Prostate gland (tissue), 2 donors: ENCODE results near the gene BAG5. TPM values are rescaled to one million over a fixed set of nuclear protein-coding genes. Genes with fewer than 3 reads are reported as not detected.

Experiments used
- DNase-seq: peaks from one replicate; pipeline ENCODE4 v3.0.0-alpha.2; 2019; ENCODE audit warnings: low spot score
- H3K27ac ChIP-seq, 2 donors: fragments of 200-600 bp; sonication (generic); 2 replicates each; pipeline ENCODE4 v1.5.1; 2017 to 2019
- H3K27me3 ChIP-seq: fragments of 200-600 bp; sonication (generic); replicated peaks from 2 replicates; pipeline ENCODE4 v1.5.1; 2019; ENCODE audit not compliant: insufficient read depth
- H3K36me3 ChIP-seq, 2 donors: fragments of 200-600 bp; sonication (generic); 1 replicate in 1 of 2; 2 replicates in 1 of 2; pipeline versions ENCODE4 v1.5.1 to v1.8.1; 2017 to 2019
- H3K4me1 ChIP-seq: fragments of 200-600 bp; sonication (generic); replicated peaks from 2 replicates; pipeline ENCODE4 v1.5.1; 2019
- H3K4me3 ChIP-seq, 2 donors: fragments of 200-600 bp; sonication (generic); 2 replicates each; pipeline ENCODE4 v1.5.1; 2017 to 2019
- H3K9me3 ChIP-seq: fragments of 200-600 bp; sonication (generic); 2 replicates; pipeline ENCODE4 v1.5.1; 2017
- POLR2A ChIP-seq: fragments of 450-650 bp; IDR thresholded peaks from one replicate; pipeline ENCODE4 v1.6.1; 2016; ENCODE audit warnings: antibody characterized with exemption, mild to moderate bottlenecking
- POLR2AphosphoS5 ChIP-seq: sonication (generic); formaldehyde crosslinking; IDR thresholded peaks from one replicate; pipeline ENCODE4 v1.6.1; 2017; ENCODE audit warnings: antibody characterized with exemption
- WGBS: methylation state at CpG from one replicate; pipeline ENCODE4 v1.1.5; 2018; 5-methylcytosine and 5-hydroxymethylcytosine counted together
- intact Hi-C: fragments of 100-400 bp; cut with DNase I; formaldehyde crosslinking; loops from one replicate; pipeline ENCODE4 v1.14.2; 2022
- total RNA-seq, 2 donors: library from RNA; depleted of rRNA; stranded (reverse); fragments of >200 nt; gene quantifications; one replicate each; pipeline ENCODE4 v1.1.0, GENCODE V29; 2016
- TF ChIP-seq, protein P1 (sequence below), 4 experiments: fragments of 200-600 bp in 2 of 4; fragments of 450-650 bp in 2 of 4; sonication (generic) in 2 of 4; IDR thresholded peaks; 1 replicate in 3 of 4; 2 replicates in 1 of 4; pipeline ENCODE4 v1.5.1; 2016 to 2019; ENCODE audit warnings: antibody characterized with exemption in 4 of 4, mild to moderate bottlenecking in 2 of 4, moderate library complexity in 2 of 4

Gene BAG5
- total RNA-seq, 2 donors from 2014 or later = 31.2 to 33.3 TPM

DNA sequence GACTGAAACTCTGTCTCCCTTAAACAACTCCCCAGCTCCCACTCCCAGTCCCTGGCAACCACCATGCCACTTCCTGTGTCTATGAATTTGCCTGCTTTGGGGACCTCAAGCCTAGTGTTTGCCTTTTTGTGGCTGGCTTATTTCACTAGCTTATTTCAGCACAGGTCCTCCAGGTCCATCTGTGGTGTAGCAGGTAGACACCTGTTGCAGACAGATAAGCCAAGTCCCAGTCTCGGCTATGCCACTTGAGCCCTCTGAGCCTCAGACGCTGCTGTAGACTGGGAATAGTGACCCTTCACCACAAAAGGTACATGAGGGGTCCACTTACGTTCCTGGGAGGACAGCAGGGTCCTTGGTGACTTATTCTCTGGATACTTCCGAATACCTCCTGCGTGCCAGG, 42.2 kb upstream of the BAG5 start:
- no peaks in the 10 kb centered on the region for H3K9me3 ChIP-seq
- no peak for DNase-seq
- TF ChIP-seq POLR2AphosphoS5 (no peak), POLR2A (no peak)
- TF ChIP-seq, protein P1, sequence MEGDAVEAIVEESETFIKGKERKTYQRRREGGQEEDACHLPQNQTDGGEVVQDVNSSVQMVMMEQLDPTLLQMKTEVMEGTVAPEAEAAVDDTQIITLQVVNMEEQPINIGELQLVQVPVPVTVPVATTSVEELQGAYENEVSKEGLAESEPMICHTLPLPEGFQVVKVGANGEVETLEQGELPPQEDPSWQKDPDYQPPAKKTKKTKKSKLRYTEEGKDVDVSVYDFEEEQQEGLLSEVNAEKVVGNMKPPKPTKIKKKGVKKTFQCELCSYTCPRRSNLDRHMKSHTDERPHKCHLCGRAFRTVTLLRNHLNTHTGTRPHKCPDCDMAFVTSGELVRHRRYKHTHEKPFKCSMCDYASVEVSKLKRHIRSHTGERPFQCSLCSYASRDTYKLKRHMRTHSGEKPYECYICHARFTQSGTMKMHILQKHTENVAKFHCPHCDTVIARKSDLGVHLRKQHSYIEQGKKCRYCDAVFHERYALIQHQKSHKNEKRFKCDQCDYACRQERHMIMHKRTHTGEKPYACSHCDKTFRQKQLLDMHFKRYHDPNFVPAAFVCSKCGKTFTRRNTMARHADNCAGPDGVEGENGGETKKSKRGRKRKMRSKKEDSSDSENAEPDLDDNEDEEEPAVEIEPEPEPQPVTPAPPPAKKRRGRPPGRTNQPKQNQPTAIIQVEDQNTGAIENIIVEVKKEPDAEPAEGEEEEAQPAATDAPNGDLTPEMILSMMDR (IDR thresholded peaks at IDR 0.05) = no peak
- no peak overlapping the region for H3K27ac ChIP-seq
- H3K4me3 ChIP-seq = no peak overlapping the region
- H3K36me3 ChIP-seq = no peaks in the 10 kb centered on the region
- no peaks in the 10 kb centered on the region for H3K4me1 ChIP-seq
- no peaks in the 10 kb centered on the region for H3K27me3 ChIP-seq
- 97% methylated on average over 5 of the region's 5 CpGs for WGBS
- intact Hi-C loops = no loop called here

DNA sequence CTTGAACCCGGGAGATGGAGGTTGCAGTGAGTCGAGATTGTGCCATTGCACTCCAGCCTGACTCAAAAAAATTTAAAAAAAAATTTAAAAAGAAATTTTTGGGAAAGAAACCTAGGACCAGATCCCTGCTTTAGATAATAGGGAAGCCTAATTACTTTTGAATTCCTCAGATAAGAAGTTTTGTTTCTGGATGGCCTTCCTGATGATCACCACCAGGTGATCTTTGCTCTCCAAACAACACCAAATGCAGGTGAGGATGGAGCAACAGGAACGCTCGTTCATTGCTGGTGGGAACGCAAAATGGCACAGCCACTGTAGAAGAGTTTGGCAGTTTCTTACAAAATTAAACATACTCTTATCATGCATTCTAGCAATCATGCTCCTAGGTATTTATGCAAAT, 38.0 kb upstream of the BAG5 start:
- Histone ChIP-seq H3K4me1 (no peaks in the 10 kb centered on the region), H3K27ac (no peak overlapping the region), H3K4me3 (no peak overlapping the region), H3K9me3 (no peaks in the 10 kb centered on the region), H3K27me3 (no peaks in the 10 kb centered on the region), H3K36me3 (no peaks in the 10 kb centered on the region)
- WGBS = 98% methylated on average over 5 of the region's 5 CpGs
- intact Hi-C loops = no loop called here
- DNase-seq = no peak
- TF ChIP-seq POLR2AphosphoS5 (no peak), POLR2A (no peak)
- TF ChIP-seq, protein P1 (IDR thresholded peaks at IDR 0.05) = no peak

DNA sequence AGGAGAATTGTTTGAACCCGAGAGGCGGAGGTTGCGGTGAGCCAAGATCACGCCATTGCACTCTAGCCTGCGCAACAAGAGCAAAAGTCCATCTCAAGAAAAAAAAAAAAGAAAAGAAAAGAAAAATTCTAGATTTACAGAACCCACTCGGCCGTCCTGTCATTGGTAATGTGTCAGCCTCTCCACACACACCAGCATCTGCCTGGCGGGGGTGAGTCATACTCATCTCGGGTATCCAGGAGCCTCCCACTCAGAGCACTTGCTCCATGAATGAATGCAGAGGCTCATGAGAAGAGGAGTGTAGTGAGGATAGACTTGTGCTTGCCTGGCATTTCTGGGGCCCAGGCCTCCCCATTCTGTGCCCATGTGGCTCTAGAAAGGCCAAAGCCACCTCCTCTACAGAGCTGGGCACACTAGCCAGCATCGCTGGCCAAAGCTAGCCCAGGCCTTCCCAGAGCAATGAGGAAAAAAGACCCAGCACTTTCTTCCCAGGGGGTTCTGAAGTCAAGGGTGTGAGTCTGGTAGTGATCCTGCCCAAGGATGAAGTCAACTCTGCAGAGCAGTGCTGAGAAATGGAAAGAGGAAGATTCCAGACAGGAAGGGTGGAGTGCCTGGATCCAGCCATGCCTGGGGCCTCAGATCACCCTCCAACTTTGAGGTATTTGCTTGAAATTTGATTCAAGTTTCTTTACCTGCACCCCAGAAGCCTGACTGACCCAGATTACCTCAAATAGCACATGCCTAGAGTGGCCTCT, 35.3 kb upstream of the BAG5 start:
- intact Hi-C loops = no loop called here
- 79% methylated on average over 10 of the region's 10 CpGs for WGBS
- TF ChIP-seq POLR2AphosphoS5 = no peak
- TF ChIP-seq POLR2A = no peak
- TF ChIP-seq, protein P1 (IDR thresholded peaks at IDR 0.05) = no peak
- no peaks in the 10 kb centered on the region for H3K9me3 ChIP-seq
- H3K36me3 ChIP-seq = no peaks in the 10 kb centered on the region
- no peak overlapping the region for H3K27ac ChIP-seq
- no peak for DNase-seq
- H3K4me1 ChIP-seq = no peaks in the 10 kb centered on the region
- H3K4me3 ChIP-seq = no peak overlapping the region
- H3K27me3 ChIP-seq = no peaks in the 10 kb centered on the region

DNA sequence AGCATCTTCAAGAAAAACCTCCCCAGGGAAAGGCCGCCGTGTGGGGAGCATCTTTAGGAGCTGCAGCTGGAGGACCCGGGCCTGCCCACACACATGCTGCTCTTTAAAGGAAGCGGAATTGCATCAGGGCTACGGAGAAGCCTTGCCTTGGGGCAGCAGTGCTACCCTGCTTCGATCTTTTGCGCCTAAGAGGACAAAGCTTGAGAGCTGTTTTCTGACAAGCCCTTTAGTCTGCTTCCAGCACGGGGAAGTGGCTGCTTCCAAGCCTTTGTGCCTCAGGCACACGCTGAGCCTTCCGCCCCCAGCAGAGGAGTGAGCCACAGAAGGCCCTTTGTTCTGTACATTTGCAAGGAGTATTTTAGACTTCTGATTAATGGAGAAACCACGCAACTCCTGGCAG, 31.8 kb upstream of the BAG5 start:
- intact Hi-C loops = no loop called here
- Histone ChIP-seq H3K9me3 (no peaks in the 10 kb centered on the region), H3K27me3 (no peaks in the 10 kb centered on the region), H3K36me3 (no peaks in the 10 kb centered on the region), H3K27ac (peak overlapping the region; percentile 31 to 33), H3K4me3 (no peak overlapping the region), H3K4me1 (no peaks in the 10 kb centered on the region)
- DNase-seq = peak; percentile 67
- WGBS = 39% methylated on average over 11 of the region's 11 CpGs
- TF ChIP-seq POLR2A (no peak), POLR2AphosphoS5 (peak; percentile 65)

DNA sequence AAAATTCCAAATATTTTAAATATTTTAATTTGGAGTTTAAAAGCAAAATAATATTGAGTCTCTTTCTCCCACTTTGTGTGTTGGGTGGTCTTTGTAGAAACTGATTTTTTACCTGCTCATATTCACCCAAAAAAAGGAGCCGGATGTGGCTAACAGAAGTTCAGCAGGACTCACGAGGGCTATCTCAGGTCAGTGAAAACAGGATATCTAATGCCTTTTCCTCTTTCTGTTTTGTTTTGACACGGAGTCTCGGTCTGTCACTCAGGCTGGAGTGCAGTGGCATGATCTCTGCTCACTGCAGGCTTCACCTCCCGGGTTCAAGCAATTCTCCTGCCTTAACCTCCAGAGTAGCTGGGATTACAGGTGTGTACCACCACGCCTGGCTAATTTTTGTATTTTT, 31.1 kb upstream of the BAG5 start:
- Histone ChIP-seq H3K27me3 (no peaks in the 10 kb centered on the region), H3K36me3 (no peaks in the 10 kb centered on the region), H3K4me3 (no peak overlapping the region), H3K27ac (peak overlapping the region in 1 of 2 donors; percentile 33), H3K4me1 (no peaks in the 10 kb centered on the region), H3K9me3 (no peaks in the 10 kb centered on the region)
- WGBS = 92% methylated on average over 6 of the region's 6 CpGs
- DNase-seq = no peak
- TF ChIP-seq, protein P1 (IDR thresholded peaks at IDR 0.05) = no peak
- no peak for TF ChIP-seq POLR2A
- intact Hi-C loops = no loop called here
